ENCODE results near the gene SEMA7A. TPM values are rescaled to one million over a fixed set of nuclear protein-coding genes. Genes with fewer than 3 reads are reported as not detected.
A peak's percentile ranks its signal among the peaks of the same experiment; 100 is the strongest.
"Not testable (repeated sequence)": the region's sequence is repeated elsewhere in the genome, so short reads cannot be mapped to it uniquely, and the experiment has no call there.

The SEMA7A gene
- total RNA-seq, 1 experiment from 2014 or later: 212 TPM

DNA sequence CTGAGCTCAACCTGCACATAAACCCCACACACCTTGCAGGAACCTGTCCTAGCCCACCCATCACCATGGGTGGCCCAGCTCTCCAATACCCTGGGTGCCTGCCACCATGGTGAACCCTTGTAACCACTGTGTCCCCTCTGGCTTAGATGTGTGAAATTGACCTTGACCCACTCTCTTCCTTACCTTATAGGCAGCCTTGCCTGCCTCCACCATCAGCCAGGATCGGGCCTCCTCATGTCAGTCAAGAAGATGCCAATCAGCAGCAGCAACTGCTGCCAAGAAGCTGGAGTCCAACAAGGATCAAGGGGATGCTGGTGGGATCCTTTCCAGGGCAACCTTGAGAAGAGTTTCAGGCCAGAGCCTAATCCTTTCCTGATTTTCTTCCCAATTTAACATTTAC lies 57.5 kb downstream of the SEMA7A start:
- DNase-seq (ENCODE audit: low read depth): no peak

DNA sequence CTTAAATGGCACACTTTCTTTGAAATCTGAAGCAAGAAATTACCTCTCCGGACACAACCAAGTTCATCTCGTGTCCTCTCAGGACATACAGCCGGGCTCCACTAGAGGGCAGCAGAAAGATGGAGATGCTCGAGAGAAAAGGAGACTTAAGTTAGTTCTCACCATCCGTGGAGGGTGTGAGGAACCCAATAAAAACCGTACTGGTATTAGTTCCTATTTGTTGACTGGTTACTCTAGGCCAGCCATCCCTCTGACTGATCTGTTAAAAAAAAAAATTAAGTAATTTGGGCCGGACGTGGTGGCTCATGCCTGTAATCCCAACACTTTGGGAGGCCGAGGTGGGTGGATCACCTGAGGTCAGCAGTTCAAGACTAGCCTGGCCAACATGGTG lies 58.5 kb downstream of the SEMA7A start:
- DNase-seq (ENCODE audit: low read depth): peak; percentile 75

DNA sequence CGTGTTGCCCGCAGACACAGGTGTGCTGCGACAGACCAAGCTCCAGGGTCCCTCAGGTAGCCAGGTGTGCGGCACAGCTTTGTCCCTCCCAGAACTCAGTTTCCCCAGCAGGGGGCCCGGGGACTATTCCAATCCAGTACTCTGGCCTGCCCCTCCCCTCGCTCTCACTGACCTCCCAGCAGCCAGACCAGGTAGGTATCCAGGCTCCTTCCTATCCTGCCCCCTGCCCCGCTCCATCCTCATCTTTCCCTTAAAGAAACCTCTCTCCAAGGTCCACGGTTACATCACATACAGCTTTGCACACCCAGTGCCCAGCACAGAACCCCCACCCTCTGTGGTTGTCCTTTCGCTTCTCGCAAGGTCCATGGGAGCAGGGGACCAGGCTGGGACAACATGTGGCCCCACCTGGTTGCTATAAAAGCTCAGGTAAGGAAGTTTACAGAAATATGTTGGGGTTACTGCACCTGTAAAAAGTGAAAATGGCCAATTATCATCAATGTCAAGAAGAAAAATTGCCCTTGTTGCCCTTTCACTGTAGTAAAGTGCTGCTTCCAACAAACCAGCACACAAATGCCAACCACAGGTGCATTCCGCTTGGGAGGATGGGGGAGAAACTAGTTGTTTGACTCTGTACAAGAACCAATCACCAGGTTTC lies 59.0 kb downstream of the SEMA7A start:
- no peak for DNase-seq (ENCODE audit: low read depth)

DNA sequence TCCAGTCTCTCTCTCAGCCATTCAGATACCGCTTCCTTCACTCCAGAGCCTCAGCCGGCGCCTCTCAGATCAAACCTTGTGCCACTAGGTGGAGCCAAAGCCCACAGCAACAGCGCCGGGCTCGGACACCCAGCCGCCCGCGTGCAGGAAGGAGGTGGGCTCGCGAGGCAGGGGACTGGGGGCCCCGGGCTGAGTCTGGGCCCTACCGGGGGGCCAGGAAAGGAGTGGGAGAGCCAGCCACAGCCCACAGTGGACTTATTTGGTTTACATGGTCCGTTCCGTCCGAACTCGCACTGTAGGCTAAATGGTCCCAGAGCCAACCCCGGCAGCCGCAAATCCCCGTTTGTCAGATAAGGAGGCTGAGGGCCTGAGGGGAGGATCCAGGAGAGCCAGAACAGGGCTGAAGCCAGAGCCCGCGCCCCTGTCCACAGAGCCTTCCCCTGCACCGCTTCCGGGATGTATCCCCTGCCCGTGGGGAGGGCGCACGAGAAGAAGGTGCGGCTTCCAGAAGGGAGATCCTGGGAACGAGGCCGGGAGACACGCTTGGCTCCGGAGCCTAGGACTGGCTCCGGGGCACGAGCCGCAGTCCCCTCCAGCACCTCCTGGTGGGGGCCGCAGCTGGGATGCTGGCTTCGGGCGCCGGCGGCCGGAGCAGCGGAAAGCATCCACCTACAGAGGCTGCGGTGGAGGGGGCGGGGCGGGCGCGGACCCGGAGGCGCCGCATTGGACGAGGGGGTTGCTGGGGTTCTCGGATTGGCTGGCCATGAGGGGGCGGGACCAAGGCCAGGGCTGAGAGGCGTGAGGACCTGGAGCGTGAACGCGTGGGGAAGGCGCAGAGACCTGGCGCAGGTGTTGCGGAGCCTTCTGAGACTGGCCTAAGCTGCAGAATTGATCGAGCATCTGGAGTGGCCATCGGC lies 59.8 kb downstream of the SEMA7A start:
- peak; percentile 81 for DNase-seq (ENCODE audit: low read depth)

- DNase-seq (ENCODE audit: low read depth): no peak
Measured at GRCh38 chr15:74373056-74373650, 60.6 kb downstream of the SEMA7A start.

DNA sequence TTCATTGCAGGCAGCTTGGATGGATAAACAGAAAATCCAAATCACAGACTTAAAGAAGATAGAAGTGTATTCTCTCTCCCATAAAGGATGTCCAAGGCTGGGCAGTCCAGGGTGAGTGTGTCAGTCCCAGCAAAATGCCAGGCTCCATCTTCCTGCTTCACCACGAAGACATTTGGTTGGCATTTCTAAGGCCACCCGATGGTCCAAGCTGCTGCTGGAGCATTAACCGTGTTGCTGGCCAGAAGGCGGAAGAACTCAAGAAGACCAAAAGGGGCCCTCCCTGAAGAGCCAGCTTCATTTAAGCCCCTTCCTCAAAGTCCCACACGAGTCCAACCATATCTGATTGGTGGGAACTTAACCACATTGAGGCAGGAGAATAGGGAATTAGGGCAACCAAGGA lies 63.3 kb downstream of the SEMA7A start:
- DNase-seq (ENCODE audit: low read depth): no peak

- DNase-seq (ENCODE audit: low read depth): no peak
Measured at GRCh38 chr15:74369756-74370155, 64.0 kb downstream of the SEMA7A start.

DNA sequence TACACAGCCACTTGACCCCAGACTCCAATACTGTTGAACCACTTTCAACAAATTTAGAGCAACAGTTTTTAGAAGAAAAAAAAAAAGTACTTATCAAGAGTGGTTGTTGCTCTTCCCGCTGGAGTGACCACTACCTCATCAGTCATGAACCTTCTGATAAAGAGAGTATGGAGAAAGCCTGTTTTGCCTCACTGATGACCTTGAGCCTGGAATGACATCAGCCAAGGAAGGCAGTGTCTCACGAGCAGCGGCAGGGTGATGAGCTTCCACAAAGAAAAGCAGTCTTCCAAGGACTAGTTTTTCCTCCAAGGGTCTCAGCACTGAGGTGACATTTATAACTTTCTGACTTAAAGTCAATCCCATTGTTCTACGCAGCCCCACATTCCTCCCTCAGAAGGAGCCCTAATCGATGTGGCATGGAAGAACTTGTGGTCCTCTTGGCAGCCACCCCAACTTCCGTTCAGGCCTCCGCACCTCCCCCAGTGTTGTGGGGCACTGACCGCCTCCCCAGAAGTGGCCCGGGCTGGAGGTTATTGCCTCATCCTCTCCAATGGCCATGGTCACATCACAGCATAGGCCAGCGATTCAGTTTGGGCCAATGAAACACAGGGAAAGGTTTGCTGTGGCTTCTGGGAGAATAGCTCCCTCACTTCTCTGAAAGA lies 64.5 kb downstream of the SEMA7A start:
- no peak for DNase-seq (ENCODE audit: low read depth)

DNA sequence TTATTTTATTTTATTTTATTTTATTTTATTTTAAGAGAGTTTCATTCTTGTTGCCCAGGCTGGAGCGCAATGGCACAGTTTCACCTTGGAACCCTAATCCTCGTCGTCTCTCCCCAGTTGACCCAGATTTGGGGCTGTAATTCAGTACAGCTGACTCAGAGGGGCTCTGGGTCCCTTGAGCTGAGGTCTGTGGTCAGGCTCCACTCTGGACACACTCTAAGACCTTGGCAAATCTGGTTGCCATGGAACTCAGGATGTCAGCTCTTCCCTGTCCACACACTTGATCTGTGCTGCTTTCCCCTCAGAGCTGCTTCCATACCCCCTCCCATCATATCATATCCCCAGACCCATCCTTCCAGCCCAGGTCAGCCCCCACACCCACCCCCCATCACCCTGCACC lies 65.6 kb downstream of the SEMA7A start:
- no peak for DNase-seq (ENCODE audit: low read depth)

GRCh38 chr15:74367296-74367854 lies 66.4 kb downstream of the SEMA7A start, which contains the start of gene CYP11A1:
Gene CYP11A1 (minus strand): TSS chr15:74367646. CDS start chr15:74367585, 61 bp downstream.
- no peak for DNase-seq (ENCODE audit: low read depth)

- no peak for DNase-seq (ENCODE audit: low read depth)
Measured at GRCh38 chr15:74365598-74366445, 67.9 kb downstream of the SEMA7A start.

- no peak for DNase-seq (ENCODE audit: low read depth)
Measured at GRCh38 chr15:74364936-74365597, 68.7 kb downstream of the SEMA7A start.

- no peak for DNase-seq (ENCODE audit: low read depth)
Measured at GRCh38 chr15:74362482-74362881, 71.3 kb downstream of the SEMA7A start.

DNA sequence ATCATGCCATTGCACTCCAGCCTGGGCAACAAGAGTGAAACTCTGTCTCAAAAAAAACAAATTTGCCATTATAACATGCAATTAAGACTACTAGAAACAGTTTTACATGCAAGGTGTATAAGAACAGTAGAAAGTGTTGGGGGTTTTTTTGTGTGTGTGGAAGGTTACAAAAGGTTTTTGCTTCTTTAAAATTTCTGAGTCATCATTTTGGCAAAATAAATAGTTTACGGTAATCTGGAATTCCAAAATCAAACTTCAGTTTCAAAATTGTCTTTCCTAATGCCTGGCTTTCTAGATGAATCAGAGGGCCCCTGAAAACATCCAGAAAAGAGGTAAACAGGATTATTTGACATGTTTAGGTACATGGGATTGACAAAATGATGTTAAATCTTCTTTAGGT lies 72.9 kb downstream of the SEMA7A start:
- DNase-seq (ENCODE audit: low read depth): not testable (repeated sequence)

- not testable (repeated sequence) for DNase-seq (ENCODE audit: low read depth)
Measured at GRCh38 chr15:74359376-74359775, 74.4 kb downstream of the SEMA7A start.

Small RNAs within 50 kb of the gene (small RNA-seq; reads per million reads assigned to genes)
- not detected for gene MIR6881

Other genes with a start within 250 kb of the SEMA7A start
- gene STRA6, start 231.2 kb downstream of the SEMA7A start, total RNA-seq (2014; rRNA removed; shearing (Covaris generic)): 0.10 TPM in 1 of 2 replicates, not detected in the other
- not detected in 2 replicates for gene CCDC33, start 197.6 kb downstream of the SEMA7A start, total RNA-seq (2014; rRNA removed; shearing (Covaris generic))
- gene CYP11A1, start 66.3 kb downstream of the SEMA7A start, total RNA-seq (2014; rRNA removed; shearing (Covaris generic)): 0.80 and 0.87 TPM in 2 replicates
- gene UBL7, start 27.2 kb upstream of the SEMA7A start, total RNA-seq (2014; rRNA removed; shearing (Covaris generic)): 160 and 187 TPM in 2 replicates
- gene ARID3B, start 107.3 kb upstream of the SEMA7A start, total RNA-seq (2014; rRNA removed; shearing (Covaris generic)): 3.5 and 4.9 TPM in 2 replicates
- 84.0 and 110 TPM in 2 replicates for gene CLK3, start 181.9 kb upstream of the SEMA7A start, total RNA-seq (2014; rRNA removed; shearing (Covaris generic))